ENCODE results near the gene ABCC8. TPM values are rescaled to one million over a fixed set of nuclear protein-coding genes. Genes with fewer than 3 reads are reported as not detected.

ABCC8 gene
- total RNA-seq, 1 donor from 2014 or later, result not detected

DNA sequence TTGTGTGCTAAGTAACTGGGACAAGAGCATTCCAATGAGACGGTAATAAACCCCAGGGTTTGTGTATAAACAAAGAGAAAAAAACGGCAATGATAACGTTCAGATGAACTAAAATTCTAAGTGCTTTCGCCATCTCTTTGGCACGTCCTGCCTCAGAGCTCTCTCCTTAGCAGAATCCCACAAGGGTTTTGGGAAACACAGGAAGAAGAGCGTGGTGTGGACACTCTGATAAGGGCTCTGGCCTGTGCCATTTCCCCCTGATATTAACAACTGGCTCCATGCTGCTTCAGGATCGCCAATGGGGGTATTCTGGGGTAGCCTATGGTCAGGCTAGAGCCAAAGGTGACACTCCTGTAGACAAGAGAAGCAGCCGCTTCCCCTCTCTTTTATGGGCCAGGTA, 18.4 kb downstream of the ABCC8 start:
- H3K4me3 Mint-ChIP-seq (ENCODE audit: unreplicated experiment), result no peak overlapping the region
- H3K36me3 Mint-ChIP-seq (ENCODE audit: low read depth), result no peaks in the 10 kb centered on the region
- no peaks in the 10 kb centered on the region for H3K9me3 Mint-ChIP-seq (ENCODE audit: low read depth)
- no peak for TF ChIP-seq CTCF (IDR thresholded peaks at IDR 0.05)
- H3K27me3 Mint-ChIP-seq (ENCODE audit: low read depth), result peaks cover 24% of the 10 kb centered on the region
- no peaks in the 10 kb centered on the region for H3K4me1 Mint-ChIP-seq (ENCODE audit: low read depth)
- no peak overlapping the region for H3K27ac Mint-ChIP-seq (ENCODE audit: unreplicated experiment)
- no peak for DNase-seq (ENCODE audit: low spot score)

- H3K36me3 Mint-ChIP-seq (ENCODE audit: low read depth), result no peaks in the 10 kb centered on the region
- no peaks in the 10 kb centered on the region for H3K9me3 Mint-ChIP-seq (ENCODE audit: low read depth)
- no peak for DNase-seq (ENCODE audit: low spot score)
- no peak overlapping the region for H3K27ac Mint-ChIP-seq (ENCODE audit: unreplicated experiment)
- TF ChIP-seq CTCF (IDR thresholded peaks at IDR 0.05), result no peak
- peaks cover 21% of the 10 kb centered on the region for H3K27me3 Mint-ChIP-seq (ENCODE audit: low read depth)
- no peak overlapping the region for H3K4me3 Mint-ChIP-seq (ENCODE audit: unreplicated experiment)
- H3K4me1 Mint-ChIP-seq (ENCODE audit: low read depth), result no peaks in the 10 kb centered on the region
These were observed 19.1 kb downstream of the ABCC8 start for GRCh38 chr11:17457396-17458173.

GRCh38 chr11:17452668-17453067, 24.0 kb downstream of the ABCC8 start:
- no peak overlapping the region for H3K4me3 Mint-ChIP-seq (ENCODE audit: unreplicated experiment)
- H3K4me1 Mint-ChIP-seq (ENCODE audit: low read depth), result no peaks in the 10 kb centered on the region
- H3K27ac Mint-ChIP-seq (ENCODE audit: unreplicated experiment), result no peak overlapping the region
- H3K27me3 Mint-ChIP-seq (ENCODE audit: low read depth), result peaks cover 32% of the 10 kb centered on the region
- no peaks in the 10 kb centered on the region for H3K9me3 Mint-ChIP-seq (ENCODE audit: low read depth)
- TF ChIP-seq CTCF (IDR thresholded peaks at IDR 0.05), result no peak
- DNase-seq (ENCODE audit: low spot score), result no peak
- H3K36me3 Mint-ChIP-seq (ENCODE audit: low read depth), result no peaks in the 10 kb centered on the region

GRCh38 chr11:17449158-17449557, 27.5 kb downstream of the ABCC8 start:
- Mint-ChIP-seq H3K4me3 (ENCODE audit: unreplicated experiment) (no peak overlapping the region), H3K9me3 (ENCODE audit: low read depth) (no peaks in the 10 kb centered on the region), H3K27ac (ENCODE audit: unreplicated experiment) (no peak overlapping the region), H3K27me3 (ENCODE audit: low read depth) (peaks cover 50% of the 10 kb centered on the region), H3K4me1 (ENCODE audit: low read depth) (no peaks in the 10 kb centered on the region), H3K36me3 (ENCODE audit: low read depth) (no peaks in the 10 kb centered on the region)
- DNase-seq (ENCODE audit: low spot score), result no peak
- TF ChIP-seq CTCF (IDR thresholded peaks at IDR 0.05), result no peak

GRCh38 chr11:17446482-17446881, 30.2 kb downstream of the ABCC8 start:
- Mint-ChIP-seq H3K4me1 (ENCODE audit: low read depth) (no peaks in the 10 kb centered on the region), H3K36me3 (ENCODE audit: low read depth) (no peaks in the 10 kb centered on the region), H3K27ac (ENCODE audit: unreplicated experiment) (no peak overlapping the region), H3K9me3 (ENCODE audit: low read depth) (no peaks in the 10 kb centered on the region), H3K27me3 (ENCODE audit: low read depth) (peaks cover 62% of the 10 kb centered on the region), H3K4me3 (ENCODE audit: unreplicated experiment) (no peak overlapping the region)
- DNase-seq (ENCODE audit: low spot score), result no peak
- no peak for TF ChIP-seq CTCF (IDR thresholded peaks at IDR 0.05)
